GM21576 (cell line): Measurements from ENCODE around the gene DNAJB5.

Experiments
- ATAC-seq: cut with Tn5 transposase; IDR thresholded peaks from one replicate; pipeline ENCODE4 v1.9.1; 2021; ENCODE audit warnings: mild to moderate bottlenecking, moderate library complexity; ENCODE audit not compliant: unreplicated experiment

The DNAJB5 gene

DNA sequence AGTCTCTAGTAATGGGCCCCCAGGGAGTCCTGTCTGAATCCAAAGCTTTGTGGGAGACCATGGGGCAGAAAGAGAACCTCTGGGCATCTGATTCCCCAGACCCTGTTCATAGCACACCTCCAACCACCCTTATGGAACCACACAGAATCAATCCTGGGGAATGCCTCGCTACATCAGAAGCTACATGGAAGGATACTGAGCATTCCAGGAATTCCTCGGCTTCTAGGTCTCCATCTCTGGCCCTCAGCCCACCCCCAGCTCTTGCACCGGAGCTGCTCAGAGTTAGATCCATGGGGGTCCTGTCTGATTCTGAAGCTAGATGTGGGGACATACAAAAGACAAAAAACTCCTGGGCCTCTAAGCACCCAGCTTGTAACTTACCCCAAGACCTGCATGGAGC lies 54.5 kb downstream of the DNAJB5 start:
- ATAC-seq: no peak
